Hepatocyte (in vitro differentiated cells): ENCODE data around the gene SATB2. TPM values are rescaled to one million over a fixed set of nuclear protein-coding genes. Genes with fewer than 3 reads are reported as not detected.

Source experiments
- DNase-seq: peaks from one replicate; pipeline ENCODE4 v3.0.0-alpha.2; 2016; ENCODE audit warnings: low spot score
- H2AFZ ChIP-seq: fragments of 200-600 bp; sonication (generic); 2 replicates; pipeline ENCODE4 v1.6.0; 2016; ENCODE audit warnings: antibody characterized with exemption, mild to moderate bottlenecking
- H3K27ac ChIP-seq: fragments of 200-600 bp; sonication (generic); 2 replicates; pipeline ENCODE4 v1.5.1; 2016; ENCODE audit warnings: mild to moderate bottlenecking
- H3K27me3 ChIP-seq: fragments of 200-600 bp; sonication (generic); 2 replicates; pipeline ENCODE4 v1.6.1; 2016
- H3K36me3 ChIP-seq: fragments of 200-600 bp; sonication (generic); replicated peaks from 2 replicates; pipeline ENCODE4 v1.5.1; 2016; ENCODE audit warnings: low read depth; ENCODE audit not compliant: insufficient read depth
- H3K4me1 ChIP-seq: fragments of 200-600 bp; sonication (generic); 2 replicates; pipeline ENCODE4 v1.5.1; 2016; ENCODE audit warnings: mild to moderate bottlenecking, moderate library complexity; ENCODE audit not compliant: insufficient read depth
- H3K4me2 ChIP-seq: fragments of 200-600 bp; sonication (generic); 2 replicates; pipeline ENCODE4 v1.6.0; 2016
- H3K4me3 ChIP-seq: fragments of 200-600 bp; sonication (generic); 2 replicates; pipeline ENCODE4 v1.5.1; 2016; ENCODE audit warnings: mild to moderate bottlenecking
- H3K79me2 ChIP-seq: fragments of 200-600 bp; sonication (generic); 2 replicates; pipeline ENCODE4 v1.6.0; 2017; ENCODE audit warnings: mild to moderate bottlenecking
- H3K9me2 ChIP-seq: fragments of 200-600 bp; sonication (generic); replicated peaks from 2 replicates; pipeline ENCODE4 v1.6.0; 2017; ENCODE audit warnings: mild to moderate bottlenecking; ENCODE audit not compliant: insufficient read depth
- H3K9me3 ChIP-seq: fragments of 200-600 bp; sonication (generic); 2 replicates; pipeline ENCODE4 v1.5.1; 2016; ENCODE audit warnings: low read depth, mild to moderate bottlenecking
- H4K20me1 ChIP-seq: fragments of 200-600 bp; sonication (generic); 2 replicates; pipeline ENCODE4 v1.6.0; 2016; ENCODE audit warnings: mild to moderate bottlenecking; ENCODE audit not compliant: insufficient read depth, poor library complexity, severe bottlenecking
- CTCF ChIP-seq: fragments of 200-600 bp; sonication (generic); IDR thresholded peaks from 2 replicates; pipeline ENCODE4 v1.5.1; 2016; ENCODE audit warnings: antibody characterized with exemption, mild to moderate bottlenecking; ENCODE audit not compliant: poor library complexity
- EZH2 ChIP-seq: fragments of 200-600 bp; sonication (generic); IDR thresholded peaks from 2 replicates; pipeline ENCODE4 v1.6.1; 2016; ENCODE audit warnings: antibody characterized with exemption, mild to moderate bottlenecking, borderline replicate concordance
- EZH2phosphoT487 ChIP-seq: fragments of 200-600 bp; sonication (generic); IDR thresholded peaks from one replicate; pipeline ENCODE4 v1.6.1; 2018; ENCODE audit warnings: antibody characterized with exemption, mild to moderate bottlenecking, low read depth, moderate library complexity; ENCODE audit not compliant: unreplicated experiment, severe bottlenecking
- WGBS: methylation state at CpG from one replicate; pipeline ENCODE4 v1.1.6; 2016; ENCODE audit warnings: low lambda C conversion rate; ENCODE audit errors: missing lambda C conversion rate; 5-methylcytosine and 5-hydroxymethylcytosine counted together
- polyA plus RNA-seq: library from polyadenylated mRNA; unstranded; fragments of >200 nt; fragmentation: Nextera tagmentation; extraction: Ambion mirVana; gene quantifications from 2 replicates; pipeline ENCODE4 v1.2.1, GENCODE V29; 2016
- total RNA-seq: library from RNA; depleted of rRNA; stranded (reverse); fragments of >200 nt; gene quantifications from 2 replicates; pipeline ENCODE4 v1.2.3, GENCODE V29; 2014

SATB2 gene
- total and polyA plus RNA-seq, 2 experiments from 2014 or later = 1.9 to 8.7 TPM

- no peak overlapping the region for H3K27ac ChIP-seq
- H2AFZ ChIP-seq = no peak overlapping the region
- TF ChIP-seq EZH2phosphoT487 = no peak
- no peak for TF ChIP-seq EZH2
- TF ChIP-seq CTCF = no peak
- 93% methylated on average over 5 of the region's 5 CpGs for WGBS
- no peaks in the 10 kb centered on the region for H3K79me2 ChIP-seq
- no peak overlapping the region for H3K4me3 ChIP-seq
- DNase-seq = no peak
- H3K4me1 ChIP-seq = no peaks in the 10 kb centered on the region
- no peaks in the 10 kb centered on the region for H3K9me2 ChIP-seq
- H4K20me1 ChIP-seq = no peaks in the 10 kb centered on the region
- H3K9me3 ChIP-seq = no peaks in the 10 kb centered on the region
- no peak overlapping the region for H3K4me2 ChIP-seq
- H3K36me3 ChIP-seq = no peaks in the 10 kb centered on the region
- H3K27me3 ChIP-seq = no peaks in the 10 kb centered on the region
Observed at GRCh38 chr2:199419428-199419827, 38.3 kb downstream of the SATB2 start.

GRCh38 chr2:199414465-199414864 is 43.3 kb downstream of the SATB2 start:
- WGBS = 78% methylated on average over 7 of the region's 7 CpGs
- Histone ChIP-seq H3K4me3 (no peak overlapping the region), H3K4me2 (no peak overlapping the region), H2AFZ (no peak overlapping the region), H4K20me1 (no peaks in the 10 kb centered on the region), H3K36me3 (no peaks in the 10 kb centered on the region), H3K79me2 (no peaks in the 10 kb centered on the region), H3K4me1 (peaks cover 5% of the 10 kb centered on the region), H3K9me2 (no peaks in the 10 kb centered on the region), H3K27ac (no peak overlapping the region), H3K9me3 (no peaks in the 10 kb centered on the region), H3K27me3 (no peaks in the 10 kb centered on the region)
- DNase-seq = no peak
- TF ChIP-seq EZH2phosphoT487 = no peak
- TF ChIP-seq EZH2 = no peak
- no peak for TF ChIP-seq CTCF

- Histone ChIP-seq H3K79me2 (no peaks in the 10 kb centered on the region), H3K4me1 (peaks cover 5% of the 10 kb centered on the region), H2AFZ (no peak overlapping the region), H3K27me3 (no peaks in the 10 kb centered on the region), H3K27ac (no peak overlapping the region), H3K9me3 (no peaks in the 10 kb centered on the region), H3K4me2 (no peak overlapping the region), H3K4me3 (no peak overlapping the region), H3K9me2 (no peaks in the 10 kb centered on the region), H3K36me3 (no peaks in the 10 kb centered on the region), H4K20me1 (no peaks in the 10 kb centered on the region)
- no peak for TF ChIP-seq CTCF
- TF ChIP-seq EZH2 = no peak
- no peak for TF ChIP-seq EZH2phosphoT487
- WGBS = 100% methylated on average over 3 of the region's 3 CpGs
- DNase-seq = no peak
Observed at GRCh38 chr2:199414001-199414400, 43.7 kb downstream of the SATB2 start.
